GM21576 (cell line): ENCODE results near the gene UNCX.

ENCODE experiments used
- ATAC-seq: cut with Tn5 transposase; IDR thresholded peaks from one replicate; pipeline ENCODE4 v1.9.1; 2021; ENCODE audit warnings: mild to moderate bottlenecking, moderate library complexity; ENCODE audit not compliant: unreplicated experiment

UNCX gene

GRCh38 chr7:1214516-1214915, 18.2 kb upstream of the UNCX start:
- ATAC-seq: no peak

GRCh38 chr7:1218541-1219165, 14.0 kb upstream of the UNCX start:
- no peak for ATAC-seq

- no peak for ATAC-seq
Observed at GRCh38 chr7:1219498-1219897, 13.2 kb upstream of the UNCX start.

- no peak for ATAC-seq
Observed at GRCh38 chr7:1220000-1220726, 12.5 kb upstream of the UNCX start.

- ATAC-seq: no peak
Observed at GRCh38 chr7:1220977-1221745, 11.5 kb upstream of the UNCX start.

- no peak for ATAC-seq
Observed at GRCh38 chr7:1223196-1223981, 9.3 kb upstream of the UNCX start.

GRCh38 chr7:1224086-1224716, 8.5 kb upstream of the UNCX start:
- ATAC-seq: no peak

- ATAC-seq: no peak
Observed at GRCh38 chr7:1225030-1225429, 7.6 kb upstream of the UNCX start.

GRCh38 chr7:1225441-1226185, 7.1 kb upstream of the UNCX start:
- ATAC-seq: no peak

GRCh38 chr7:1226186-1226901, 6.3 kb upstream of the UNCX start:
- no peak for ATAC-seq

- ATAC-seq: no peak
Observed at GRCh38 chr7:1227071-1227804, 5.4 kb upstream of the UNCX start.

- ATAC-seq: no peak
Observed at GRCh38 chr7:1227814-1228544, 4.7 kb upstream of the UNCX start.

GRCh38 chr7:1228545-1229201, 4.0 kb upstream of the UNCX start:
- no peak for ATAC-seq

GRCh38 chr7:1229202-1229947, 3.3 kb upstream of the UNCX start:
- ATAC-seq: no peak

- ATAC-seq: no peak
Observed at GRCh38 chr7:1229956-1230355, 2.7 kb upstream of the UNCX start.

- no peak for ATAC-seq
Observed at GRCh38 chr7:1230411-1231213, 2.1 kb upstream of the UNCX start.
